Body of pancreas (tissue), 4 donors: ENCODE results near the gene PPAN.

Experiments
- POLR2A ChIP-seq, 3 donors: fragments of 450-650 bp; IDR thresholded peaks; one replicate each; pipeline ENCODE4 v1.6.1; 2016; ENCODE audit warnings: antibody characterized with exemption in 3 of 3, mild to moderate bottlenecking in 2 of 3
- TF ChIP-seq, protein P1 (sequence below), 7 experiments: fragments of 450-650 bp in 4 of 7; fragments of 200-600 bp in 3 of 7; sonication (generic) in 3 of 7; IDR thresholded peaks; one replicate each; pipeline ENCODE4 v1.5.1; 2016 to 2019; ENCODE audit warnings: antibody characterized with exemption in 7 of 7

- TF ChIP-seq, protein P1, sequence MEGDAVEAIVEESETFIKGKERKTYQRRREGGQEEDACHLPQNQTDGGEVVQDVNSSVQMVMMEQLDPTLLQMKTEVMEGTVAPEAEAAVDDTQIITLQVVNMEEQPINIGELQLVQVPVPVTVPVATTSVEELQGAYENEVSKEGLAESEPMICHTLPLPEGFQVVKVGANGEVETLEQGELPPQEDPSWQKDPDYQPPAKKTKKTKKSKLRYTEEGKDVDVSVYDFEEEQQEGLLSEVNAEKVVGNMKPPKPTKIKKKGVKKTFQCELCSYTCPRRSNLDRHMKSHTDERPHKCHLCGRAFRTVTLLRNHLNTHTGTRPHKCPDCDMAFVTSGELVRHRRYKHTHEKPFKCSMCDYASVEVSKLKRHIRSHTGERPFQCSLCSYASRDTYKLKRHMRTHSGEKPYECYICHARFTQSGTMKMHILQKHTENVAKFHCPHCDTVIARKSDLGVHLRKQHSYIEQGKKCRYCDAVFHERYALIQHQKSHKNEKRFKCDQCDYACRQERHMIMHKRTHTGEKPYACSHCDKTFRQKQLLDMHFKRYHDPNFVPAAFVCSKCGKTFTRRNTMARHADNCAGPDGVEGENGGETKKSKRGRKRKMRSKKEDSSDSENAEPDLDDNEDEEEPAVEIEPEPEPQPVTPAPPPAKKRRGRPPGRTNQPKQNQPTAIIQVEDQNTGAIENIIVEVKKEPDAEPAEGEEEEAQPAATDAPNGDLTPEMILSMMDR (IDR thresholded peaks at IDR 0.05), result no peak
- no peak for TF ChIP-seq POLR2A (IDR thresholded peaks at IDR 0.05)
Measured at GRCh38 chr19:10113592-10113963, 7.4 kb downstream of the PPAN start.
